ENCODE data around the gene GALNTL6. TPM values are rescaled to one million over a fixed set of nuclear protein-coding genes. Genes with fewer than 3 reads are reported as not detected.

The GALNTL6 gene
- total and polyA plus RNA-seq, 2 experiments from 2014 or later = not detected

DNA sequence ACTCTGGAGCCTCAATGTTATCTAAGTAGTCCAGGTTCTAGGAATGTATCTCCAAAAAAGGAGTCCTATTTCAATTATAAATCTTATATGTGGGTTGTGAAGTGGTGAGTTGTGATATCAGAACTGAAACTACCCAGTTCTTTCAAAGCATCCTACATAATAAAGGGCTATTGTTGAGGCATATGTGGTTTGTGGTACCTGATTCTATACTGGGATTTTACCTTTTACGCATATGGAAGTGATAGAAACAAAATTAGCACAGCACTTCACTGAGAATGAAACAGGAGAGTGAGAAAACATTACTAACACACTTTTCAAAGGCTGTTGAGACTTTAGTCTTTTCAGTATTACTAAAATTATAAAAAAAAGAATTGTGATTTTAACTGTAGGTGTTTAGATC lies 937.7 kb downstream of the GALNTL6 start:
- TF ChIP-seq EZH2phosphoT487 (IDR thresholded peaks at IDR 0.05; ENCODE audit: insufficient read depth, low read depth) (no peak), EZH2 (IDR thresholded peaks at IDR 0.05; ENCODE audit: insufficient read depth, poor library complexity, severe bottlenecking) (no peak)
- 46 to 48% methylated on average over 1 of the region's 1 CpG for WGBS, 2 experiments (ENCODE audit: low coverage in 1 of 2, low lambda C conversion rate in 2 of 2, missing lambda C conversion rate in 2 of 2)
- no peak for DNase-seq
- H3K27me3 ChIP-seq (replicated peaks; ENCODE audit: insufficient read depth) = no peaks in the 10 kb centered on the region
- no peak overlapping the region for H3K27ac ChIP-seq
- H3K36me3 ChIP-seq (ENCODE audit: low read depth) = no peaks in the 10 kb centered on the region
- H3K4me3 ChIP-seq = no peak overlapping the region
- no peaks in the 10 kb centered on the region for H3F3A ChIP-seq (ENCODE audit: insufficient read depth)
- H3K9me3 ChIP-seq (ENCODE audit: low read depth) = no peaks in the 10 kb centered on the region
- H3K9me2 ChIP-seq (ENCODE audit: insufficient read depth) = no peaks in the 10 kb centered on the region
- no peaks in the 10 kb centered on the region for H3K4me1 ChIP-seq (ENCODE audit: insufficient read depth)
- no peak overlapping the region for H3K9ac ChIP-seq
- H4K20me1 ChIP-seq (ENCODE audit: insufficient read depth) = no peaks in the 10 kb centered on the region
- in situ Hi-C loops (cut with MboI) = no loop called here
- no peak overlapping the region for H2AFZ ChIP-seq
- no peaks in the 10 kb centered on the region for H3K79me2 ChIP-seq (ENCODE audit: insufficient read depth)
- H3K4me2 ChIP-seq (ENCODE audit: unreplicated experiment) = no peak overlapping the region

DNA sequence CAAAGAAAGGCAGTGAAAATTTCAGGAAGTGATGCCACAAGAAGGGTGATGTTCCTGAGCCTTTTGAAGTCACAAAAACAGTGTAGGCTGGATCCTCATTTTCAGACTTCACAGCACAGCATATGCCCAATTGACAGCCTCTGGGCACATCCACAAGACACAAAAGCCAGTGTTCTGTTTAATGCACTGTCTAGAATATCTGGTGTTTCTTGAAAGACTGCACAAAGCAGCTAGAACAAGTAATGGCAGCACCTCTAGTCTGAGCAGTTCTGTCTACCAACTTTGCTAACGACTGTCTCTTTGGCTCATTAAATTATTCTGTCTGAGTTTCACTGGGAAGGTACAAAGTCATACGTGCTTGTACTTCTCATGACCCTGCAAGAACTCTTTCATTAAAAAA lies 938.3 kb downstream of the GALNTL6 start:
- DNase-seq = no peak
- no peak for TF ChIP-seq EZH2phosphoT487 (IDR thresholded peaks at IDR 0.05; ENCODE audit: insufficient read depth, low read depth)
- no peak for TF ChIP-seq EZH2 (IDR thresholded peaks at IDR 0.05; ENCODE audit: insufficient read depth, poor library complexity, severe bottlenecking)
- no peaks in the 10 kb centered on the region for H3K4me1 ChIP-seq (ENCODE audit: insufficient read depth)
- H3K79me2 ChIP-seq (ENCODE audit: insufficient read depth) = no peaks in the 10 kb centered on the region
- H3K4me3 ChIP-seq = no peak overlapping the region
- no peaks in the 10 kb centered on the region for H3K9me3 ChIP-seq (ENCODE audit: low read depth)
- H3K4me2 ChIP-seq (ENCODE audit: unreplicated experiment) = no peak overlapping the region
- in situ Hi-C loops (cut with MboI) = no loop called here
- H3K9me2 ChIP-seq (ENCODE audit: insufficient read depth) = no peaks in the 10 kb centered on the region
- H3K27ac ChIP-seq = no peak overlapping the region
- H3K9ac ChIP-seq = no peak overlapping the region
- H2AFZ ChIP-seq = no peak overlapping the region
- 24 to 32% methylated on average over 2 of the region's 2 CpGs for WGBS, 2 experiments (ENCODE audit: low coverage in 1 of 2, low lambda C conversion rate in 2 of 2, missing lambda C conversion rate in 2 of 2)
- H3F3A ChIP-seq (ENCODE audit: insufficient read depth) = no peaks in the 10 kb centered on the region
- H4K20me1 ChIP-seq (ENCODE audit: insufficient read depth) = no peaks in the 10 kb centered on the region
- H3K27me3 ChIP-seq (replicated peaks; ENCODE audit: insufficient read depth) = no peaks in the 10 kb centered on the region
- no peaks in the 10 kb centered on the region for H3K36me3 ChIP-seq (ENCODE audit: low read depth)

DNA sequence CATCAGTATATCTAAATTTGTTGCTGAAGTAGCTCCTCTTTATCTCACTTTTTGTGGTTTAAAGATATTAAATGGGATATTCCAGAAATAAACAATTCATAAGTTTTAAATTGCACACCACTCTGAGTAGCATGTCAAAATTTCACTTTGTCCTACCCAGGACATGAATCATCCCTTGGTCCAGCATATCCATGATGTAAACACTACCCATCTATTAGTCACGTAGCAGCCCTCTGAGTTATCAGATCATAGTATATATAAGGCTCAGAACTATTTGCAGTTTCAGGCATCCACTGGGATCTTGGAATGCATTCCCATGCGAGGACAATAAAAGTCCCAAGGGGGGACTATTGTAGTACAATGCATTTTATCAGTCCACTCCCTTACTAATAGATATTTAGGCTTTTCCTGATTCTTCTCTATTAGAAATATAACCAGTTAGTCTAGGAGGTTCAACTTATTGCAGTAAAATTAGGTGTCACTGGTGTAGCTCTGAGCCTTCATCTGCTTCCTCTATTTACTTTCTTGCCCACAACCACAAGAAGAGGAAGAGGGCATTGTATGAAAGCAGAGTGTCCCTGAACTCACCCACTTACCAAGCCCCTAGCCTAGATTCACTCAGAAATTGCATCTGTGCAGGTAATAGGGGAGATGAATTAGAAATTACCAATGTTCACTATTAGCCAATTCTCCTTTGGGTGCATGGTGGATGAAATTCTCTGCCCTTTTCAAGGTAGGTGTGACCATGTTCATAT lies 945.6 kb downstream of the GALNTL6 start:
- Histone ChIP-seq H2AFZ (no peak overlapping the region), H3K9ac (no peak overlapping the region), H3K9me3 (ENCODE audit: low read depth) (no peaks in the 10 kb centered on the region), H3K4me1 (ENCODE audit: insufficient read depth) (peaks cover 11% of the 10 kb centered on the region; the same call in 1 of the 2 replicates), H3F3A (ENCODE audit: insufficient read depth) (no peaks in the 10 kb centered on the region), H4K20me1 (ENCODE audit: insufficient read depth) (no peaks in the 10 kb centered on the region), H3K36me3 (ENCODE audit: low read depth) (no peaks in the 10 kb centered on the region), H3K27ac (no peak overlapping the region), H3K9me2 (ENCODE audit: insufficient read depth) (no peaks in the 10 kb centered on the region), H3K27me3 (replicated peaks; ENCODE audit: insufficient read depth) (no peaks in the 10 kb centered on the region), H3K79me2 (ENCODE audit: insufficient read depth) (no peaks in the 10 kb centered on the region), H3K4me2 (ENCODE audit: unreplicated experiment) (no peak overlapping the region), H3K4me3 (no peak overlapping the region)
- WGBS, 2 experiments (ENCODE audit: low coverage in 1 of 2, low lambda C conversion rate in 2 of 2, missing lambda C conversion rate in 2 of 2) = 9 to 13% methylated on average over 2 of the region's 2 CpGs
- no peak for TF ChIP-seq EZH2phosphoT487 (IDR thresholded peaks at IDR 0.05; ENCODE audit: insufficient read depth, low read depth)
- in situ Hi-C loops (cut with MboI) = no loop called here
- peak; percentile 84 for DNase-seq

DNA sequence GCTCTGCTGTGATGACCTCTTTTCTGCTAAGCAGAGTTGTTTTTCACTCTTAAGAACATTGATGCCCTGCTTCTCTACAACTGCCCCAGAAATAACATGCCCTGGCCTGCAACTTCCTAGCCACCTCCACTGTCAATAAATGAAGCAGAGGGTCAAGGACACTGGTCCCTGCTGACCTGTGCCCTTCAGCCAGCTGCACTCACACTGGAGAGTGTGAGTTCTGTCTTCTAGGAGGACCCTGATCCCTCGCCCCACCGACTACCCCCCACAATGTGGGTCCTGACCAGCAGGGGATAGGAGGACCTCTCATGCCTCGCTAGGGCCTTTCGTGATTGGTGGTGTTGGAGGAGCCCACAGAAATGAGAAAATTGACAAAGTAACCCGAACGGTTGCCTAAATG lies 947.3 kb downstream of the GALNTL6 start:
- Histone ChIP-seq H3K79me2 (ENCODE audit: insufficient read depth) (no peaks in the 10 kb centered on the region), H3K4me3 (no peak overlapping the region), H2AFZ (no peak overlapping the region), H3K9me2 (ENCODE audit: insufficient read depth) (no peaks in the 10 kb centered on the region), H3K4me1 (ENCODE audit: insufficient read depth) (peaks cover 11% of the 10 kb centered on the region; the same call in 1 of the 2 replicates), H3K9ac (no peak overlapping the region), H3K4me2 (ENCODE audit: unreplicated experiment) (no peak overlapping the region), H4K20me1 (ENCODE audit: insufficient read depth) (no peaks in the 10 kb centered on the region), H3F3A (ENCODE audit: insufficient read depth) (no peaks in the 10 kb centered on the region), H3K9me3 (ENCODE audit: low read depth) (no peaks in the 10 kb centered on the region), H3K36me3 (ENCODE audit: low read depth) (no peaks in the 10 kb centered on the region), H3K27me3 (replicated peaks; ENCODE audit: insufficient read depth) (no peaks in the 10 kb centered on the region), H3K27ac (no peak overlapping the region)
- DNase-seq = no peak
- 66 to 69% methylated on average over 6 of the region's 6 CpGs for WGBS, 2 experiments (ENCODE audit: low coverage in 1 of 2, low lambda C conversion rate in 2 of 2, missing lambda C conversion rate in 2 of 2)
- in situ Hi-C loops (cut with MboI) = no loop called here
- no peak for TF ChIP-seq EZH2 (IDR thresholded peaks at IDR 0.05; ENCODE audit: insufficient read depth, poor library complexity, severe bottlenecking)
- no peak for TF ChIP-seq EZH2phosphoT487 (IDR thresholded peaks at IDR 0.05; ENCODE audit: insufficient read depth, low read depth)
